Activated T-cell treated with anti-CD3 and anti-CD28 coated beads, Interleukin-2, amount 50 U/mL, for 72 hours (primary cell): ENCODE measurements around the gene MAP3K5. TPM values are rescaled to one million over a fixed set of nuclear protein-coding genes. Genes with fewer than 3 reads are reported as not detected.

Experiments used
- ATAC-seq, 2 donors: fragments of 150-1000 bp; cut with Tn5 transposase; replicated peaks in 1 of 2; 2 replicates each; pipeline ENCODE4 v1.10.0; 2021; ENCODE audit warnings: moderate library complexity in 2 of 2, mild to moderate bottlenecking in 1 of 2
- DNase-seq, 2 donors: peaks; one replicate each; pipeline ENCODE4 v3.0.0; 2021 to 2022; ENCODE audit warnings: mixed read lengths in 1 of 2
- H3K27ac Mint-ChIP-seq: one replicate; pipeline ENCODE4 v1.8.0; 2022; ENCODE audit warnings: mild to moderate bottlenecking, moderate library complexity, mixed read lengths
- H3K27me3 Mint-ChIP-seq: one replicate; pipeline ENCODE4 v1.8.0; 2022; ENCODE audit warnings: low read depth, mixed read lengths
- H3K36me3 Mint-ChIP-seq, 2 donors: one replicate each; pipeline ENCODE4 v1.8.0; 2022; ENCODE audit warnings: mixed read lengths in 2 of 2, mild to moderate bottlenecking in 1 of 2; ENCODE audit not compliant: insufficient read depth in 2 of 2
- H3K4me1 Mint-ChIP-seq: one replicate; pipeline ENCODE4 v1.8.0; 2022; ENCODE audit warnings: low read depth, mixed read lengths
- H3K4me3 Mint-ChIP-seq, 2 donors: one replicate each; pipeline ENCODE4 v1.8.0; 2022; ENCODE audit warnings: mild to moderate bottlenecking in 2 of 2, mixed read lengths in 2 of 2, moderate library complexity in 2 of 2
- H3K9me3 Mint-ChIP-seq, 2 donors: one replicate each; pipeline ENCODE4 v1.8.0; 2022; ENCODE audit warnings: mixed read lengths in 2 of 2
- total RNA-seq, 2 donors: library from RNA; stranded (reverse); gene quantifications; one replicate each; pipeline ENCODE4 v1.2.3, GENCODE V29; 2022

The MAP3K5 gene
- total RNA-seq, 2 donors from 2014 or later: 12.8 to 18.5 TPM

DNA sequence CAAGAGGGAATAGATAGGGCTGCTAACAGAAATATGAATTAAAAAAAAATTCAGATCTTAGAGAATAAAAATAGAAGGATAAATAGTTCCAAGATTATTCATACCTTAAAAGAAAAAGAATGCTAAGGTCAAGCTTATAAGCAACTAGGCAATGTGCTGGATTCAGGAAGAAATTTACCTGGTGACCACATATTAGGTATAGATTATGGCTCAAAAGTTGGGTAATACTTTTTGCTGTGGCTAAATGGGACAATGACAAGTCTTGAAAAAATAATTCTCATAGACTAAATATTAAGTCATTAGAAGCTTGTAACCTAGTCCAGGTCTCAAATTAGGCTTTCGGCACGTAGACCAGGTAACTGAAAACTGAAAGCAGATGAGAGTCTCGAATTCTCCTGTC is 17.2 kb downstream of the MAP3K5 start:
- Mint-ChIP-seq H3K4me3 (peak overlapping the region; percentile 43 to 85), H3K4me1 (peaks cover 49% of the 10 kb centered on the region), H3K9me3 (peaks cover 2 to 3% of the 10 kb centered on the region in 2 donors), H3K27ac (peak overlapping the region; percentile 80), H3K27me3 (no peaks in the 10 kb centered on the region), H3K36me3 (peaks cover 3 to 5% of the 10 kb centered on the region in 2 donors)
- no peak for DNase-seq
- no peak for ATAC-seq

DNA sequence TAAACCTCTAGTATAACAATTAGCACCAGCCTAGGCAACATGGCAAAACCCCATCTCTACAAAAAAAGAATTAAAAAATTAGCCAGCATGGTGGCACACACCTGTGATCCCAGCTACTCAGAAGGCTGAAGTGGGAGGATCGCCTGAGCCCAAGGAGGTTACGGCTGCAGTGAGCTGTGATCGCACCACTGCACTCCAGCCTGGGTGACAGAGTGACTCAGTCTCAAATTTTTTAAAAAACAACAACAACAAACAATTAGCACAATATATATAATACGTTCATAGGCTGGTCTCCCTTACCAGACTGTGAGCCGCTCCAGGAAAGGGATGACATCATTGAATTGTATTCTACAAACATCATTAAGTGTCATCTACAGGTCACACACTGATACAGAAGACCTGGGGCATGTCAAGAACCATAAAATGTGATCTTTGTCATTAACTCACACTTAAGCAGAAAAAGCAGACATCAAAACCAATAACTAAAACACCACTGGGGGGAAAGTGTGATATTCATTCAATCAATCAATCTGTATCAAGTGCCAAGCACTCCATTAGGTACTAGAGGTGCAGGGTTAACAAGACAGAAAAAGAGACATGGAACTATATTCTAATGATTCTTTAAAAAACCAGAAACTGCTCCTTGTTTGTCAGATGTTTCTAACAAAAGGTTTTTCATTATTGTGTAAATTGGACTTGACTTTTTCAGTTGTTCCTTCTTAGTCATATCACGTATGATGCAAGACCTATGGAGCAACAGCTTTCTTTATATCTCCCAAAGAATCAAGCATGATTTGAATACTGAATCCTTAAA is 17.8 kb downstream of the MAP3K5 start:
- no peaks in the 10 kb centered on the region for H3K27me3 Mint-ChIP-seq
- peaks cover 2 to 3% of the 10 kb centered on the region in 2 donors for H3K9me3 Mint-ChIP-seq
- peaks cover 3 to 5% of the 10 kb centered on the region in 2 donors for H3K36me3 Mint-ChIP-seq
- peak overlapping the region; percentile 80 for H3K27ac Mint-ChIP-seq
- ATAC-seq (peak in 1 of 2 donors; percentile 40), DNase-seq (no peak)
- H3K4me1 Mint-ChIP-seq: peaks cover 49% of the 10 kb centered on the region
- peak overlapping the region; percentile 43 to 85 for H3K4me3 Mint-ChIP-seq

DNA sequence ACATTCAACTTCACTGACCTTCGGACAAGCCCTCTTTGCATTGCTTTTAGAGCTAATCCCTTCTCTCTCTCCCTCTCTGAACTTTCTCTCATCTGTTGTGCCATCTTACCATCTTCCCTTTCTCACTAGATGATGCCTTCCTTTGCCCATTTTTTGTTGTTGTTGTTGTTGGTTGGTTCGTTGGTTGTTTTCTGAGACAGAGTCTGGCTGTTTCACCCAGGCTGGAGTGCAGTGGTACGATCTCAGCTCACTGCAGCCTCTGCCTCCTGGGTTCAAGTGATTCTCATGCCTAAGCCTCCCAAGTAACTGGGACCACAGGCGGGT is 18.8 kb downstream of the MAP3K5 start:
- H3K9me3 Mint-ChIP-seq: peaks cover 2 to 3% of the 10 kb centered on the region in 2 donors
- no peak for DNase-seq
- H3K36me3 Mint-ChIP-seq: peaks cover 3 to 5% of the 10 kb centered on the region in 2 donors
- H3K27me3 Mint-ChIP-seq: no peaks in the 10 kb centered on the region
- H3K4me1 Mint-ChIP-seq: peaks cover 49% of the 10 kb centered on the region
- no peak for ATAC-seq
- H3K27ac Mint-ChIP-seq: no peak overlapping the region
- peak overlapping the region; percentile 18 to 25 for H3K4me3 Mint-ChIP-seq

DNA sequence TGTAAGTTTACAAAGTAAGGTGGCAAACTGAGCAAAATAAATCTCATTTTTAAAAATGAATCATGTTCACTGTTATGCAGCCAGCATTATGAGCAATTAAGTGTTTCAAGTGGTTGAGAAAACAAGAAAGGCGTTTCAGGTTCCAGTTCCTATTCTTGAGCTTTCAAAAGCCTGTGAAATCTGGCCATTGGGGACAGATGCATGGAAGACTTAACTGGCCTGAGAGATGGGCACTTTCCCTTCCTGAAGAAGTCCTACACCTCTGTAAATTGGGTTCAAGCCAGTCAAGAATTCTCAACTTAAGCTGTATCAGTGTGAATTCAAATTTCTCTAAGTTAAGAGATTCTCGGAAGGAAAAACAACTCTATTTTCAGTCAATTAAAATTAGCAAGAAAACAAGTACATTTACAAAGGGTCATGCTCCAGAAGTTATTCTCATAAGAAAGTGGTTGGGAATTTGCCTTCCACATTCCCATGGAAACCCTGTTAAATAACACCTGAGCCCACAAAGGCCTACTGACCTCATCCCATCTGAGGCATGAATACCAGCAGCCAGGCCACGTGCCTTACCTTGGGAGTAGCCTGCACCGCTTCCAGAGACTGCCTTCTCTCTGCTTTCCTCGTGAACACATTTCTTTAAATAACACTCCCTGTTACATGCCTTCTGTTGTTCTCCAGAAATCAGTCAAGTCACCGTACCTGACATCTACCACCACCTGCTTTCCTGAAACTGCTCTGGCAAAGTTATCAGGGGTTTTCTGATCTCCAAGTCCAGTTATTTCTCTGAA is 19.4 kb downstream of the MAP3K5 start:
- Mint-ChIP-seq H3K9me3 (peaks cover 2 to 3% of the 10 kb centered on the region in 2 donors), H3K4me3 (peak overlapping the region; percentile 18 to 72), H3K36me3 (peaks cover 3 to 5% of the 10 kb centered on the region in 2 donors), H3K4me1 (peaks cover 52% of the 10 kb centered on the region), H3K27ac (peak overlapping the region; percentile 54), H3K27me3 (no peaks in the 10 kb centered on the region)
- DNase-seq: no peak
- peak; percentile 73 to 75 for ATAC-seq

DNA sequence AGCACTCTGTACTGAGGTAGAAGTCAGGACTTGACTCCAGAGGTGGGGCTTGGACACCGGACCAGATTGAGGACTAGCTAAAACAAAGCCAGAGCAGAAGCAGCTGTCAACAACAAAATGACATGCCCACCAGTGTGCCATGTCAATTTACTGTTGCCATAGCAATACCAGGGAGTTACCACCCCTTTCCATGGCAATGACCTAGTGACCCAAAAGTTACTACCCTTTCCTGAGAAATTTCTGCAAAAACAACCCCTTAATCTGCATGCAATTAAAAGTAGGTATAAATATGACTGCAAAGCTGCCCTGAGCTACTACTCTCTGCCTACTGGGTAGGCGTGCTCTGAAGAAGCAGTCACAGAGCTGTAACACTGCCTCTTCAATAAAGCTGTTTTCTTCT is 21.0 kb downstream of the MAP3K5 start:
- Mint-ChIP-seq H3K27ac (no peak overlapping the region), H3K4me1 (peaks cover 63% of the 10 kb centered on the region), H3K4me3 (no peak overlapping the region), H3K36me3 (peaks cover 3 to 5% of the 10 kb centered on the region in 2 donors), H3K27me3 (no peaks in the 10 kb centered on the region), H3K9me3 (peaks cover 2 to 3% of the 10 kb centered on the region in 2 donors)
- ATAC-seq: peak in 1 of 2 donors; percentile 33
- no peak for DNase-seq

DNA sequence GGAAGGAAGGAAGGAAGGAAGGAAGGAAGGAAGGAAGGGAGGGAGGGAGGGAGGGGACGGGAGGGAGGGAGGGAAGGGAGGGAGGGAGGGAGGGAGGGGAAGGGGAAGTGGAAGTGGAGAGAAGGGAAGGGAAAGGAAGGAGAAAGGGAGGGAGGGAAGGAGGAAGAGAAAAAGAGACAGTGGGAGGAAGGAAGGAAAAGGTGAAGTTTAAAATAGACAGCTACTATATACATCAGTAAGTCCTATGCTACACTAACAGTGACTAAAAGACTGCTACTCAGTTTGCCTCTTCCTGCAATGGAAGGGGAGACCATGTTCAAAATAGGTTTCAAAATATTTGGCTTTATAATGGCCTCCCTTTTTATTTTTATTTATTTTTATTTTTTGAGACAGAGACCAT is 22.5 kb downstream of the MAP3K5 start:
- DNase-seq: no peak
- Mint-ChIP-seq H3K4me1 (peaks cover 57% of the 10 kb centered on the region), H3K27me3 (no peaks in the 10 kb centered on the region), H3K36me3 (peaks cover 3 to 5% of the 10 kb centered on the region in 2 donors), H3K9me3 (peaks cover 2 to 3% of the 10 kb centered on the region in 2 donors), H3K4me3 (no peak overlapping the region), H3K27ac (no peak overlapping the region)
- no peak for ATAC-seq

DNA sequence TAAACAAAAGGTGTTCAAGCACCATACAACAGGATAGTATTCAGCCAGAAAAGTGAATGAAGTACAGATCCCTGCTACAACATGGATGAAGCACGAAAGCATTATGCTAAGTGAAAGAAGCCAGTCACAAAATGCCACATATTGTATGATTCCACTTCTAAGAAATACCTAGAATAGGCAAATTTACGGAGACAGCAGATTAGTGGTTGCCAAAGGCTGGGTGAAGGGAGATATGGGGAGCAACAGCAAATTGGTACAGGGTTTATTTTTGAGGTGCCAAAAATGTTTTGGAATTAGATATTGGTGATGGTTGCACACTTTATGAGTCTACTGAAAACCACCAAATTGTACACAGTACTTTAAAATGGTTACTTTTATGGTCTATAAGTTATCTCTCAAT is 23.2 kb downstream of the MAP3K5 start:
- H3K4me1 Mint-ChIP-seq: peaks cover 57% of the 10 kb centered on the region

DNA sequence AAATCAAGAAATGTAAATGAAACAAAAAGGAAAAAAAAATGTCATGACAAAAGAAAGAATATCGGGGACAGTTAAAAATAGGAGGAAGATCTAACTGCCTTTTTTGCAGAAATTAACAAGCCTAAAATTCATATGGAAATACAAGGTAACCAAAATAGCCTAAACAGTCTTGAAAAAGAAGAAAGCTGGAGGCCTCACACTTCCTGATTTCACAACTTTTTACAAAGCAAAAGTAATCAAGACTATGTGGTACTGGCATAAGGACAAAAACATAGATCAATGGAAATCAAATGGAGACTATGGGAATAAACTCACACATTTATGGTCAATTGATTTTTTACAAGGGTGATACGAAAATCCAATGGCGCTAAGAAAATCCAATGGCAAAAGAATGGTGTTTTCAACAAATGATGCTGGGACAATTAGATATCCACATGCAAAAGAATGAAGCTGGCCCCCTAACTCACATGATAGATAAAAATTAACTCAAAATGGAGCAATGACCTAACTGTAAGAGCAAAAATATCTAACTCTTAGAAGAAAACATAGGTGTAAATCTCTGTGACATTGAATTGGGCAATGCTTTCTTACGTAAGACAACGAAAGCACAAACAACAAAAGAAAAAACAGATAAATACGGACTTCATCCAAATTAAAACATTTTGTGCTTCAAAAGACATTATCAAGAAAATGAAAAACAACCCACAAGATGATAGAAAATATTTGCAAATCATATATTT is 24.5 kb downstream of the MAP3K5 start:
- no peaks in the 10 kb centered on the region for H3K9me3 Mint-ChIP-seq
- DNase-seq (no peak), ATAC-seq (no peak)
- H3K36me3 Mint-ChIP-seq: peaks cover 0 to 3% of the 10 kb centered on the region in 2 donors
- peak overlapping the region; percentile 12 to 37 for H3K4me3 Mint-ChIP-seq
- H3K27ac Mint-ChIP-seq: peak overlapping the region; percentile 46
- no peaks in the 10 kb centered on the region for H3K27me3 Mint-ChIP-seq
- peaks cover 57% of the 10 kb centered on the region for H3K4me1 Mint-ChIP-seq

More for the DNA sequence above, 23.2 kb downstream of the MAP3K5 start:
- H3K27ac Mint-ChIP-seq: no peak overlapping the region
- peaks cover 3 to 4% of the 10 kb centered on the region in 2 donors for H3K36me3 Mint-ChIP-seq
- ATAC-seq: no peak
- no peak for DNase-seq
- peaks cover 2 to 3% of the 10 kb centered on the region in 2 donors for H3K9me3 Mint-ChIP-seq
- no peaks in the 10 kb centered on the region for H3K27me3 Mint-ChIP-seq
- H3K4me3 Mint-ChIP-seq: no peak overlapping the region

DNA sequence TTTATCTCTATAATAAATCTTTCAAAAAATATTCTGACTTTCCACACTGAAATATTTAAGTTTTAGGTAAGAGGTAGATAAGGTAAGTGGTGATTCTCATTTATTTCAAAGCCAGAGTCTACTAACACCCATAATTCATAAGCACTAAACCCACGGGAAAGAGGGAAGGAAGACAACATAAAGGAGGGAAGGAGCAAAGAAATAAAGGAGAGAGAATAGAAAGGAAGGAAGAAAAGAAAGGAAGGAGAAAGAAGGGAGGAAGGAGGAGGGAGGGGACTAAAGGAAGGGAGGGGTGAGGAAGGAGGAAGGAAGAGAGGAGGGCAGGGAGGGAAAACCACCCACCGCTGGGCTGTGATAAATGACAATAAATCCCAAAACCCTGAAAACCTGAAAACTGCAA is 25.2 kb downstream of the MAP3K5 start:
- H3K9me3 Mint-ChIP-seq: no peaks in the 10 kb centered on the region
- H3K4me3 Mint-ChIP-seq: peak overlapping the region; percentile 12 to 37
- peak overlapping the region; percentile 46 for H3K27ac Mint-ChIP-seq
- DNase-seq: no peak
- no peaks in the 10 kb centered on the region for H3K27me3 Mint-ChIP-seq
- ATAC-seq: no peak
- peaks cover 57% of the 10 kb centered on the region for H3K4me1 Mint-ChIP-seq
- H3K36me3 Mint-ChIP-seq: peaks cover 0 to 3% of the 10 kb centered on the region in 2 donors

DNA sequence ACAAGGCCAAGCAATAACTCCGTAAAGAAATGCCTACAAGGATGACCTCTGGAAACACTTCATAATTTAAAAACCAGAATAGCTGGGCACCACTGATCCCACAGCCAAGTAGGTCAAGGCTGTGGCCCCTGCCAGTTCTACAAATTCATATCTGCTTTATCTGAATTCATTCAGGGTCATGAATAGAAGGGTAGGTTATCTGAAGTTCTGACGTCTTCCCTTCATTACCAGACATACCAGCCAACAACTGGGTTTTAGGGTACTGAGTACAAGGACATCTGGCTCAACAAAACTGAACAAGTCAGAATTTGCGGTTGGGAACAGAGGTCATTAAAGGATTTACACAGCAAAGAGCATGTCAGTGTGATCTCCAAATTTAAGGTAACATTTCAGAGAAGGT is 26.0 kb downstream of the MAP3K5 start:
- H3K9me3 Mint-ChIP-seq: no peaks in the 10 kb centered on the region
- no peak overlapping the region for H3K27ac Mint-ChIP-seq
- DNase-seq (no peak), ATAC-seq (no peak)
- no peak overlapping the region for H3K4me3 Mint-ChIP-seq
- H3K27me3 Mint-ChIP-seq: no peaks in the 10 kb centered on the region
- H3K4me1 Mint-ChIP-seq: peaks cover 58% of the 10 kb centered on the region
- peaks cover 0 to 3% of the 10 kb centered on the region in 2 donors for H3K36me3 Mint-ChIP-seq

DNA sequence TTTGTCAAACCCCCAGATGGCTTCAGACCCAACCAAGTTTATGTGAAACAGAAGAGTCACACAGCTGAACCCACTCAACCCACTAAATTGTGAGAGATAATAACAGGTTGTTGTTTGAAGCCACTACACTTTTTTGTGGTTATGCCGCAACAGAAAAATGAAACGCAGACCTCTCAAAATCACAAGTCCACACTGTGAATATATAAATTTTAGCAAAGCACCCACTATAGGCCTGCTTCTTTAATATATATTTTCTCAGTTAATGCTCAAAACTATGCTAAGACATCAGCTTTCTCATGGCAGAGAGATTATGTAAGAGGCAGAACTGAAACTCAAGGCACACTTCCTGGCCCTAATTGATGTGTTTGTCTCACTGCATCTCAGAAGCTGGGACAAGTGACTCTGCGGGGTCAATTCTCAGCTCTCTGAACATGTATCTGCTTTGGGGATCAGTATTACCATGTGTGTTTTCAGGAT is 27.7 kb downstream of the MAP3K5 start:
- H3K36me3 Mint-ChIP-seq: peaks cover 0 to 3% of the 10 kb centered on the region in 2 donors
- H3K27ac Mint-ChIP-seq: peak overlapping the region; percentile 82
- ATAC-seq (peak; percentile 56 to 70), DNase-seq (no peak)
- H3K27me3 Mint-ChIP-seq: no peaks in the 10 kb centered on the region
- H3K9me3 Mint-ChIP-seq: no peaks in the 10 kb centered on the region
- peak overlapping the region; percentile 6 to 92 for H3K4me3 Mint-ChIP-seq
- peaks cover 63% of the 10 kb centered on the region for H3K4me1 Mint-ChIP-seq

DNA sequence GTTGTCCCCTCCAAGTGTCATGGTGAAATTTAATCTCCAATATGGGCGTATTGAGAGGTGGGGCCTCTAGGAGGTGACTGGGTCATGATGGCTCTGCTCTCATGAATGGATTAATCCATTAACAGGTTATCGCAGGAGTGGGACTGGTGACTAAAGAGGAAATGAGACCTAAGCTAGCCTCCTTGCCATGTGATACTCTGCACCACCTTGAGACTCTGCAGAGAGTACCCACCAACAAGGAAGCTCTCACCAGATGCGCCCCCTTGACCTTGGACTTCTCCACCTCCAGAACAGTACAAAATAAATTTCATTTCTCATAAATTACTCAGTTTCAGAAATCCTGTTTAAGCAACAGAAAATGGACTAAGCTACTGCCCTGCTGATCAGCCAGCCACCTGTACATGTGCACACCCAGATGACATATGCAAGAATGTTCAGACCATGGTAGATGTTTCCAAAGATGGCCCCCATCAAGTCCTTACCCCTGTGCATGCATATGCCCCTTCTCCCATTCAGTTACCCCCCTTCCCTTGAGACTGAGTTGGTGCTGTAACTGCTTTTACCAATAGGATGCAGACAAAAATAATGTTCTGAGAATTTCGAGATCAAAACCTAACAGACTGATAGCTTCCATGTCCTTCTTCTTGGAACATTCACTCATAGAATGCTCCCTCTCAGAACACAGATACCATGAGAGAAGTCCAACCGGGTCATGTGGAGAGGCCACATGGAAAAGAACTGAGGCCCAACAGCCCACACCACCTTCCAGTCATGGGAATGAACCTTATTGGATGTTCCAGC is 28.4 kb downstream of the MAP3K5 start:
- DNase-seq (no peak), ATAC-seq (peak in 1 of 2 donors; percentile 11)
- Mint-ChIP-seq H3K27me3 (no peaks in the 10 kb centered on the region), H3K9me3 (no peaks in the 10 kb centered on the region), H3K4me1 (peaks cover 63% of the 10 kb centered on the region), H3K36me3 (peaks cover 0 to 3% of the 10 kb centered on the region in 2 donors), H3K4me3 (peak overlapping the region; percentile 6 to 92), H3K27ac (peak overlapping the region; percentile 82)
